ENCODE results near the gene UBE2O. TPM values are rescaled to one million over a fixed set of nuclear protein-coding genes. Genes with fewer than 3 reads are reported as not detected.

UBE2O gene
- total RNA-seq, 1 donor from 2014 or later: 12.6 TPM

- H3K27me3 ChIP-seq (ENCODE audit: control insufficient read depth, insufficient read depth, low read length): no peaks in the 10 kb centered on the region
- TF ChIP-seq, protein P1, sequence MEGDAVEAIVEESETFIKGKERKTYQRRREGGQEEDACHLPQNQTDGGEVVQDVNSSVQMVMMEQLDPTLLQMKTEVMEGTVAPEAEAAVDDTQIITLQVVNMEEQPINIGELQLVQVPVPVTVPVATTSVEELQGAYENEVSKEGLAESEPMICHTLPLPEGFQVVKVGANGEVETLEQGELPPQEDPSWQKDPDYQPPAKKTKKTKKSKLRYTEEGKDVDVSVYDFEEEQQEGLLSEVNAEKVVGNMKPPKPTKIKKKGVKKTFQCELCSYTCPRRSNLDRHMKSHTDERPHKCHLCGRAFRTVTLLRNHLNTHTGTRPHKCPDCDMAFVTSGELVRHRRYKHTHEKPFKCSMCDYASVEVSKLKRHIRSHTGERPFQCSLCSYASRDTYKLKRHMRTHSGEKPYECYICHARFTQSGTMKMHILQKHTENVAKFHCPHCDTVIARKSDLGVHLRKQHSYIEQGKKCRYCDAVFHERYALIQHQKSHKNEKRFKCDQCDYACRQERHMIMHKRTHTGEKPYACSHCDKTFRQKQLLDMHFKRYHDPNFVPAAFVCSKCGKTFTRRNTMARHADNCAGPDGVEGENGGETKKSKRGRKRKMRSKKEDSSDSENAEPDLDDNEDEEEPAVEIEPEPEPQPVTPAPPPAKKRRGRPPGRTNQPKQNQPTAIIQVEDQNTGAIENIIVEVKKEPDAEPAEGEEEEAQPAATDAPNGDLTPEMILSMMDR (IDR thresholded peaks at IDR 0.05; ENCODE audit: insufficient read depth, low read length, poor library complexity, severe bottlenecking): no peak
- no peak for DNase-seq (ENCODE audit: low read depth)
- peaks cover 1% of the 10 kb centered on the region for H3K36me3 ChIP-seq (ENCODE audit: control insufficient read depth, insufficient read depth, low read length)
- no peak overlapping the region for H3K4me3 ChIP-seq (ENCODE audit: low read depth, low read length)
These were observed 37.3 kb upstream of the UBE2O start for GRCh38 chr17:76490112-76490710.

- no peaks in the 10 kb centered on the region for H3K36me3 ChIP-seq (ENCODE audit: control insufficient read depth, insufficient read depth, low read length)
- H3K4me3 ChIP-seq (ENCODE audit: low read depth, low read length): no peak overlapping the region
- no peaks in the 10 kb centered on the region for H3K27me3 ChIP-seq (ENCODE audit: control insufficient read depth, insufficient read depth, low read length)
- TF ChIP-seq, protein P1 (IDR thresholded peaks at IDR 0.05; ENCODE audit: insufficient read depth, low read length, poor library complexity, severe bottlenecking): no peak
- DNase-seq (ENCODE audit: low read depth): no peak
These were observed 34.7 kb upstream of the UBE2O start for GRCh38 chr17:76487451-76488192.

- Histone ChIP-seq H3K27me3 (ENCODE audit: control insufficient read depth, insufficient read depth, low read length) (no peaks in the 10 kb centered on the region), H3K4me3 (ENCODE audit: low read depth, low read length) (no peak overlapping the region), H3K36me3 (ENCODE audit: control insufficient read depth, insufficient read depth, low read length) (no peaks in the 10 kb centered on the region)
- DNase-seq (ENCODE audit: low read depth): no peak
- TF ChIP-seq, protein P1 (IDR thresholded peaks at IDR 0.05; ENCODE audit: insufficient read depth, low read length, poor library complexity, severe bottlenecking): no peak
These were observed 32.6 kb upstream of the UBE2O start for GRCh38 chr17:76485569-76485968.

DNA sequence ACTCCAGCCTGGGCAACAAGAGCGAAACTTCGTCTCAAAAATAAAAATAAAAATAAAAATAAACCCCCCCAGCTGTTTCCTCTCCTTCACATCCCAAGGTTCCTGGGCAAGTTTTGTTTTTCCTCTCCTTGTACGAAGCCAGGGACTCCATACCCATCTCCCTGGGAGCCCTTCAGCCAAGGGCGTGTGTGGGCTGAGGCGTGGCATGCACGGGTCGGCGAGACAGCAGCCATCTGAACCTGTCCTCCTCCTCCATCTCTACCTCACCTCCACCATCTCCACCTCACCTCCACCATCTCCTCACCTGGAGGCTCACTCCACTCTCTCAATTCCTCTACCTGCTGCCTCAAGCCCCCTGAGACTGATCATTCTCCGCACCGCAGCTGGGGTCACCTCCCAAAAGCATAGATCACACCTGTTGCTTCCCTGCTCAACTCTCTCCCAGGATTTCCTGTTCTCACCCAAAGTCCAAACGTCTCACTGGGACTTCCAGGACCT, 31.3 kb upstream of the UBE2O start:
- no peak for DNase-seq (ENCODE audit: low read depth)
- TF ChIP-seq, protein P1 (IDR thresholded peaks at IDR 0.05; ENCODE audit: insufficient read depth, low read length, poor library complexity, severe bottlenecking): no peak
- Histone ChIP-seq H3K4me3 (ENCODE audit: low read depth, low read length) (no peak overlapping the region), H3K27me3 (ENCODE audit: control insufficient read depth, insufficient read depth, low read length) (no peaks in the 10 kb centered on the region), H3K36me3 (ENCODE audit: control insufficient read depth, insufficient read depth, low read length) (no peaks in the 10 kb centered on the region)

DNA sequence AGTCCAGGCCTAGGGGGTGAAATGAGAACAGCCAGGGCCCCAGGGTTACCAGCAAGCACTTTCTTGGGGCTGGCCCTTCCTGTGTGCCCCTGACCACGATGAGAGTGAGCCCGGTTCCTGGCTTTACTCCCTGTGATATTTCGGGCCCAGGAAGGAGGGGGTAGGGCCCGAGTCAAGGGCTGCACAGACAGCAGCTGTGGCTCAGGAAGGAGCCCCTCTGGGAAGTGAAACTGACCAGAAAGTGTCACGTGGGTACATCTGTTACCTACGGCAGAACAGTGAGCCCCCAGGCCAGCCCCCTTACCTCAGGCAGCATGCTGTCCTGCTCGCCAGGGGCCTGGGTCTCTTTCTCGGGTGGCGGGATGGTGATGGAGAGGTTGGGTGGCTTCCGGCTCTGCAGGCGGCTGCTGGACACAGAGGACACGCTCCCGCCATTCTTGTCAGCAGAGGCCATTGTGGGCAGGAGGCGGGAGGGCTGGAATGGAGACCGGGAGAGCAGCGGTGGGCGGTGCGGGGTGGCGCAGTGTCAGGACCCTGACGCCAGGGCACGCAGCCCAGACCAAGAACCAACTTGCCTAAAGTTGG, 28.2 kb upstream of the UBE2O start:
- no peak overlapping the region for H3K4me3 ChIP-seq (ENCODE audit: low read depth, low read length)
- H3K36me3 ChIP-seq (ENCODE audit: control insufficient read depth, insufficient read depth, low read length): peaks cover 2% of the 10 kb centered on the region
- no peak for DNase-seq (ENCODE audit: low read depth)
- no peaks in the 10 kb centered on the region for H3K27me3 ChIP-seq (ENCODE audit: control insufficient read depth, insufficient read depth, low read length)
- TF ChIP-seq, protein P1 (IDR thresholded peaks at IDR 0.05; ENCODE audit: insufficient read depth, low read length, poor library complexity, severe bottlenecking): no peak
